Measurements from ENCODE around the gene PEG3. TPM values are rescaled to one million over a fixed set of nuclear protein-coding genes. Genes with fewer than 3 reads are reported as not detected.

Gene PEG3
- total and polyA plus RNA-seq, 2 of the 13 experiments (the other 11 are each of a cell fraction or from before 2014, with no cell fraction given): 217 to 394 TPM

DNA sequence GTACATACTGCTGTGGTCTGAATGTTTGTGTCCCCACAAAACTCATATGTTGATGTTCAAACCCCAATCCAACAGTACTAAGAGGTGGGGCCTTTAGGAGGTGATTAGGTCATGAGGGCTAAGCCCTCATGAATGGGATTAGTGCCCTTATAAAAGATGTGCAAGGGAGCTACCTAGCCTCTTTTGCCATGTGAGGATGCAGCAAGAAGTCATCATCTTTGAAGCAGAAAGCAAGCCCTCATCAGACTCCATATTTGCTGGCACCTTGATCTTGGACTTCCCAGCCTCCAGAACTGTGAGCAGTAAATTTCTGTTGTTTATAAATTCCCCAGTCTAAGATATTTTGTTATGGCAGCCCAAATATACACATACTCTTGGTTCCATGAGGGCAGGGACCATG lies 33.9 kb downstream of the PEG3 start:
- TF ChIP-seq FOXO1 (CRISPR knock-in tag; IDR thresholded peaks at IDR 0.05) (no peak), ZNF564 (CRISPR knock-in tag; IDR thresholded peaks at IDR 0.05) (0 out of 2 replicates have a peak, but pooled peaks have one; percentile 23), POLR2G (IDR thresholded peaks at IDR 0.05; ENCODE audit: low read depth, low read length) (peak; percentile 49; the same call in 1 of the 2 replicates), RBM22 (optimal IDR thresholded peaks at IDR 0.05; ENCODE audit: low read length) (peak; percentile 96)
- TF ChIP-seq, protein P1, sequence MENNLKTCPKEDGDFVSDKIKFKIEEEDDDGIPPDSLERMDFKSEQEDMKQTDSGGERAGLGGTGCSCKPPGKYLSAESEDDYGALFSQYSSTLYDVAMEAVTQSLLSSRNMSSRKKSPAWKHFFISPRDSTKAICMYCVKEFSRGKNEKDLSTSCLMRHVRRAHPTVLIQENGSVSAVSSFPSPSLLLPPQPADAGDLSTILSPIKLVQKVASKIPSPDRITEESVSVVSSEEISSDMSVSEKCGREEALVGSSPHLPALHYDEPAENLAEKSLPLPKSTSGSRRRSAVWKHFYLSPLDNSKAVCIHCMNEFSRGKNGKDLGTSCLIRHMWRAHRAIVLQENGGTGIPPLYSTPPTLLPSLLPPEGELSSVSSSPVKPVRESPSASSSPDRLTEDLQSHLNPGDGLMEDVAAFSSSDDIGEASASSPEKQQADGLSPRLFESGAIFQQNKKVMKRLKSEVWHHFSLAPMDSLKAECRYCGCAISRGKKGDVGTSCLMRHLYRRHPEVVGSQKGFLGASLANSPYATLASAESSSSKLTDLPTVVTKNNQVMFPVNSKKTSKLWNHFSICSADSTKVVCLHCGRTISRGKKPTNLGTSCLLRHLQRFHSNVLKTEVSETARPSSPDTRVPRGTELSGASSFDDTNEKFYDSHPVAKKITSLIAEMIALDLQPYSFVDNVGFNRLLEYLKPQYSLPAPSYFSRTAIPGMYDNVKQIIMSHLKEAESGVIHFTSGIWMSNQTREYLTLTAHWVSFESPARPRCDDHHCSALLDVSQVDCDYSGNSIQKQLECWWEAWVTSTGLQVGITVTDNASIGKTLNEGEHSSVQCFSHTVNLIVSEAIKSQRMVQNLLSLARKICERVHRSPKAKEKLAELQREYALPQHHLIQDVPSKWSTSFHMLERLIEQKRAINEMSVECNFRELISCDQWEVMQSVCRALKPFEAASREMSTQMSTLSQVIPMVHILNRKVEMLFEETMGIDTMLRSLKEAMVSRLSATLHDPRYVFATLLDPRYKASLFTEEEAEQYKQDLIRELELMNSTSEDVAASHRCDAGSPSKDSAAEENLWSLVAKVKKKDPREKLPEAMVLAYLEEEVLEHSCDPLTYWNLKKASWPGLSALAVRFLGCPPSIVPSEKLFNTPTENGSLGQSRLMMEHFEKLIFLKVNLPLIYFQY (CRISPR knock-in tag; IDR thresholded peaks at IDR 0.05; ENCODE audit: borderline replicate concordance): no peak
- in situ Hi-C loops (cut with HindIII; ENCODE audit: extremely low pct_ligation_motif_present, low pct_unique_long_range_greater_than_20kb) (no loop called here), intact Hi-C loops (cut with micrococcal nuclease; ENCODE audit: unreplicated experiment) (no loop called here)
- CTCF ChIA-PET (ENCODE audit: low intra/inter-chr PET ratio, low total read pairs): no interaction called here
- Histone ChIP-seq H2AFZ (ENCODE audit: low read length) (no peak overlapping the region), H3K4me2 (ENCODE audit: low read depth, low read length) (no peak overlapping the region), H3K9ac (ENCODE audit: insufficient read depth, low read depth, low read length) (no peak overlapping the region), H3K4me3 (replicated peaks in 1 of 3; ENCODE audit: insufficient read depth in 1 of 3, low read depth in 2 of 3, low read length in 3 of 3) (no peak overlapping the region), H3K9me3 (ENCODE audit: low read length) (peaks cover 72% of the 10 kb centered on the region), H3K27me3 (ENCODE audit: control insufficient read depth in 1 of 2, insufficient read depth in 2 of 2, low read length in 2 of 2) (no peaks in the 10 kb centered on the region), H3K36me3 (replicated peaks in 1 of 2; ENCODE audit: control insufficient read depth in 1 of 2, insufficient read depth in 2 of 2, low read length in 2 of 2) (peaks cover 1 to 4% of the 10 kb centered on the region in 2 experiments; a peak in 2 of 5 replicates), H3K27ac (ENCODE audit: extremely low read length, insufficient read depth, low read length) (no peak overlapping the region), H3K4me1 (ENCODE audit: insufficient read depth, low read length) (no peaks in the 10 kb centered on the region), H3K79me2 (ENCODE audit: insufficient read depth, low read length) (no peaks in the 10 kb centered on the region), H4K20me1 (ENCODE audit: insufficient read depth, low read length) (peaks cover 13% of the 10 kb centered on the region)
- TSS peak; percentile 5 for BruUV-seq (replicated peaks)
- ATAC-seq: no peak; the same call in 2 of the 3 replicates
- no peak for FAIRE-seq
- POLR2A ChIA-PET: no interaction called here
- DNase-seq (ENCODE audit: low spot score): no peak

Small RNAs within 50 kb of the gene (small RNA-seq; reads per million reads assigned to genes)
- 0 reads per million in 3 experiments for gene AC006115.2 (ENCODE audit: insufficient read depth in 2 of 3, insufficient read length in 3 of 3, low read depth in 2 of 3, low replicate concordance in 1 of 3)

Other genes with a start within 250 kb of the PEG3 start
- gene ZNF71, start 245.4 kb downstream of the PEG3 start, total RNA-seq (2016; rRNA removed; fragmentation: Illumina TruSeq; extraction: Trizol): 4.4 and 5.8 TPM in 2 replicates
- gene ZNF71, start 245.4 kb downstream of the PEG3 start, polyA plus RNA-seq (2011; rRNA removed): 2.2 and 3.2 TPM in 2 replicates
- 0.49 and 0.53 TPM in 2 replicates for gene SMIM17, start 197.6 kb downstream of the PEG3 start, total RNA-seq (2016; rRNA removed; fragmentation: Illumina TruSeq; extraction: Trizol)
- 0.16 and 0.21 TPM in 2 replicates for gene SMIM17, start 197.6 kb downstream of the PEG3 start, polyA plus RNA-seq (2011; rRNA removed)
- not detected in 2 replicates for gene ZNF835, start 169.0 kb downstream of the PEG3 start, total RNA-seq (2016; rRNA removed; fragmentation: Illumina TruSeq; extraction: Trizol)
- gene ZNF835, start 169.0 kb downstream of the PEG3 start, polyA plus RNA-seq (2011; rRNA removed): not detected in 2 replicates
- 4.4 and 10.3 TPM in 2 replicates for gene ZIM2, start within 50 bp of the PEG3 start, total RNA-seq (2016; rRNA removed; fragmentation: Illumina TruSeq; extraction: Trizol)
- 5.4 and 7.2 TPM in 2 replicates for gene ZIM2, start within 50 bp of the PEG3 start, polyA plus RNA-seq (2011; rRNA removed)

All from HepG2 (cell line).